A673 (cell line): ENCODE results near the gene DPF1. TPM values are rescaled to one million over a fixed set of nuclear protein-coding genes. Genes with fewer than 3 reads are reported as not detected.

Experiments
- BruUV-seq: library from RNA; stranded (reverse); fragments of 400-500 nt; replicated peaks from 2 replicates; lab custom pipeline; 2021; lab: Mats Ljungman, UMichigan
- CTCF ChIA-PET: fragments of 300-600 bp; sonication (Branson Sonifier 250); formaldehyde crosslinking; loops from one replicate; lab custom pipeline; 2022; ENCODE audit warnings: antibody characterized with exemption; lab: Charles Lee
- POLR2A ChIA-PET: fragments of 300-600 bp; sonication (Branson Sonifier 250); formaldehyde crosslinking; loops from one replicate; lab custom pipeline; 2022; ENCODE audit warnings: antibody characterized with exemption; ENCODE audit not compliant: low non-redundant PET; lab: Charles Lee
- DNase-seq: peaks from one replicate; pipeline ENCODE4 v3.0.0-alpha.2; 2015; ENCODE audit warnings: low spot score
- H3K27ac ChIP-seq: fragments of 200-600 bp; sonication (generic); 2 replicates; pipeline ENCODE4 v1.5.1; 2016; ENCODE audit warnings: mixed run types, low read depth, mild to moderate bottlenecking, mixed read lengths, antibody characterized with exemption, low read length; ENCODE audit not compliant: poor library complexity, severe bottlenecking
- H3K27me3 ChIP-seq: fragments of 200-600 bp; sonication (generic); replicated peaks from 2 replicates; pipeline ENCODE4 v1.6.1; 2017; ENCODE audit warnings: mixed run types, low read depth, mild to moderate bottlenecking, mixed read lengths, antibody characterized with exemption, low read length; ENCODE audit not compliant: insufficient read depth, poor library complexity
- H3K36me3 ChIP-seq: fragments of 200-600 bp; sonication (generic); 2 replicates; pipeline ENCODE4 v1.6.1; 2016; ENCODE audit warnings: mixed run types, mild to moderate bottlenecking, mixed read lengths, antibody characterized with exemption, low read length; ENCODE audit not compliant: insufficient read depth, poor library complexity, severe bottlenecking
- H3K4me1 ChIP-seq: fragments of 200-600 bp; sonication (generic); 2 replicates; pipeline ENCODE4 v1.6.1; 2017; ENCODE audit warnings: mixed run types, mild to moderate bottlenecking, mixed read lengths, antibody characterized with exemption, low read length; ENCODE audit not compliant: insufficient read depth, poor library complexity, severe bottlenecking
- H3K4me3 ChIP-seq: fragments of 200-600 bp; sonication (generic); 2 replicates; pipeline ENCODE4 v1.5.1; 2016; ENCODE audit warnings: low read depth, mixed run types, mild to moderate bottlenecking, mixed read lengths, low read length; ENCODE audit not compliant: poor library complexity, severe bottlenecking
- H3K9me3 ChIP-seq: fragments of 200-600 bp; sonication (generic); 2 replicates; pipeline ENCODE4 v1.6.1; 2016; ENCODE audit warnings: mixed run types, low read depth, mild to moderate bottlenecking, mixed read lengths, antibody characterized with exemption, low read length; ENCODE audit not compliant: poor library complexity, severe bottlenecking
- EZH2 ChIP-seq: fragments of 200-600 bp; sonication (generic); IDR thresholded peaks from 2 replicates; pipeline ENCODE4 v1.6.1; 2017; ENCODE audit warnings: borderline replicate concordance, low read depth, mild to moderate bottlenecking, mixed read lengths, antibody characterized with exemption, low read length; ENCODE audit not compliant: poor library complexity, severe bottlenecking
- intact Hi-C: fragments of 100-400 bp; cut with micrococcal nuclease; formaldehyde crosslinking; loops from one replicate; pipeline ENCODE4 v1.10.0; 2022; ENCODE audit not compliant: unreplicated experiment
- total RNA-seq: library from RNA; stranded (reverse); gene quantifications from 2 replicates; pipeline ENCODE4 v1.2.3, GENCODE V29; 2021
- TF ChIP-seq, protein P1 (sequence below): fragments of 300-800, 200-600 bp; sonication (generic); conservative IDR thresholded peaks from 2 replicates; pipeline ENCODE4 v1.5.1; 2017; ENCODE audit warnings: low read depth, mild to moderate bottlenecking, antibody characterized with exemption, low read length, moderate library complexity, mixed read lengths

Gene DPF1
- total RNA-seq, 1 experiment from 2014 or later: 6.3 TPM

DNA sequence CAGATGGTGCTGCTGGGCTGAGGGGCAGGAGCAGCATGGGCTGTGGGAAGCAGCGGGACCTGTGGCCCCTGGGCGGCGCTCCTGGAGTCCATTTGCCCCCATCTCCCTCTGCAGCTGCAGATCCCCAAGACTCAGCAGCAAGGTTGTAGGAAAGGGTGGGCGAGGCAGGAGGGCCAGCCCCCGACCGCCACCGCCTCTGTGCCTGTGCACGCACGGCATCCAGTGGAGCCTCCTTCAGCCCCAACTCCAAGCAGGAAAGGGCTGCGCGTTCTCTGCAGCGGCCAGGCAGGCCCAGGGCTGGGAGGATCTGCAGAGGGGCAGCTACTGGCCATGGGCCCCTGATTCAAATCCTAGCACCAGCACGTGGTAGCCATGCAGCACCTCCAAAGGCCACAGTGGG lies 20.8 kb downstream of the DPF1 start:
- no TSS peak for BruUV-seq

DNA sequence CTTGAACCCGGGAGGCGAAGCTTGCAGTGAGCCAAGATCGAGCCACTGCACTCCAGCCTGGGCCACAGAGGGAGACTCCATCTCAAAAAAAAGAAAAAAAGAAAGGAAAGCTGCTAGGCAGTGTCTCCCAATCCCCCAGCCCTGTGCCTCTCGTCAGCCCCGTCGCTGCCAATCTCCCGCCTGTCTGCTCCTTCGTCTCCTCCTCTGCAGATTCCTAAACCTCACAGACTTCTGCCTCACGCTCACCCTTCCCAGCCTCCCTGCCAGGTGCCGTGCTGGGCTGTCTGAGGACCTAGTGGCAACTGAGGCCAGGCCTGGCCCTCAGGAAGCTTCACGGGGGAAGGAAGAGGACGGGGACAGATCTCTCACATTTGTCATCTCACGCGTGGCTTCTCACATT lies 21.5 kb downstream of the DPF1 start:
- POLR2A ChIA-PET: no interaction called here
- intact Hi-C loops: no loop called here
- CTCF ChIA-PET: no interaction called here
- no peak for DNase-seq
- no peak overlapping the region for H3K4me3 ChIP-seq
- H3K4me1 ChIP-seq: no peaks in the 10 kb centered on the region
- H3K36me3 ChIP-seq: no peaks in the 10 kb centered on the region
- H3K27me3 ChIP-seq: no peaks in the 10 kb centered on the region
- TF ChIP-seq EZH2: no peak
- TF ChIP-seq, protein P1, sequence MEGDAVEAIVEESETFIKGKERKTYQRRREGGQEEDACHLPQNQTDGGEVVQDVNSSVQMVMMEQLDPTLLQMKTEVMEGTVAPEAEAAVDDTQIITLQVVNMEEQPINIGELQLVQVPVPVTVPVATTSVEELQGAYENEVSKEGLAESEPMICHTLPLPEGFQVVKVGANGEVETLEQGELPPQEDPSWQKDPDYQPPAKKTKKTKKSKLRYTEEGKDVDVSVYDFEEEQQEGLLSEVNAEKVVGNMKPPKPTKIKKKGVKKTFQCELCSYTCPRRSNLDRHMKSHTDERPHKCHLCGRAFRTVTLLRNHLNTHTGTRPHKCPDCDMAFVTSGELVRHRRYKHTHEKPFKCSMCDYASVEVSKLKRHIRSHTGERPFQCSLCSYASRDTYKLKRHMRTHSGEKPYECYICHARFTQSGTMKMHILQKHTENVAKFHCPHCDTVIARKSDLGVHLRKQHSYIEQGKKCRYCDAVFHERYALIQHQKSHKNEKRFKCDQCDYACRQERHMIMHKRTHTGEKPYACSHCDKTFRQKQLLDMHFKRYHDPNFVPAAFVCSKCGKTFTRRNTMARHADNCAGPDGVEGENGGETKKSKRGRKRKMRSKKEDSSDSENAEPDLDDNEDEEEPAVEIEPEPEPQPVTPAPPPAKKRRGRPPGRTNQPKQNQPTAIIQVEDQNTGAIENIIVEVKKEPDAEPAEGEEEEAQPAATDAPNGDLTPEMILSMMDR: no peak
- H3K9me3 ChIP-seq: no peaks in the 10 kb centered on the region
- H3K27ac ChIP-seq: no peak overlapping the region
- BruUV-seq: no TSS peak

More for the DNA sequence above, 20.8 kb downstream of the DPF1 start:
- Histone ChIP-seq H3K9me3 (no peaks in the 10 kb centered on the region), H3K27me3 (no peaks in the 10 kb centered on the region), H3K4me1 (no peaks in the 10 kb centered on the region), H3K27ac (no peak overlapping the region), H3K4me3 (no peak overlapping the region), H3K36me3 (no peaks in the 10 kb centered on the region)
- no peak for DNase-seq
- intact Hi-C loops: no loop called here
- ChIA-PET POLR2A (no interaction called here), CTCF (no interaction called here)
- TF ChIP-seq EZH2: no peak
- TF ChIP-seq, protein P1: no peak

DNA sequence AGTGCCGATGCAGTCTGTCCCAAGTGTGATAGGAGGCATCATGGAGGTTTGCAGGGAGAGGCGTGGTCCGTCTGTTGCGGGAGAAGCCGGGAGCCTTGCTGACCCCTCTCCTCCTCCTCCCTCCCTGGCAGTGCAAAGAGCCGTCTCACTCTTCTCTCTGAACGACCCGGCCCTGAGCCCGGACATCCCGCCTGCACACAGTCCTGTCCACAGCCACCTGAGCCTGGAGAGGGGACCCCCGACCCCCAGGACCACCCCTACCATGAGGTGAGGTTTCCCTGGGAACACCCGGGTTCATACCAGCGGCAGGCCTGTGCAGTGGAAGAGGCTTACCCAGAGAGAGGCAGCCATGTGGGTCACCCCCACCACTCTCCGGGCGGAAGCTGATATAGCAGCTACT lies 22.3 kb downstream of the DPF1 start:
- ChIA-PET POLR2A (no interaction called here), CTCF (no interaction called here)
- Histone ChIP-seq H3K36me3 (no peaks in the 10 kb centered on the region), H3K9me3 (no peaks in the 10 kb centered on the region), H3K27ac (no peak overlapping the region), H3K4me1 (no peaks in the 10 kb centered on the region), H3K27me3 (no peaks in the 10 kb centered on the region), H3K4me3 (no peak overlapping the region)
- intact Hi-C loops: no loop called here
- BruUV-seq: no TSS peak
- TF ChIP-seq, protein P1: no peak
- no peak for TF ChIP-seq EZH2
- DNase-seq: no peak
